Mammary epithelial cell (primary cell): ENCODE data around the gene HIP1.

Source experiments
- EZH2 ChIP-seq: IDR thresholded peaks from 2 replicates; pipeline ENCODE4 v1.6.1; 2012; ENCODE audit warnings: low read length, inconsistent platforms, borderline replicate concordance
- TF ChIP-seq, protein P1 (sequence below), 2 donors: IDR thresholded peaks in 1 of 2; conservative IDR thresholded peaks in 1 of 2; 2 replicates each; pipeline ENCODE4 v1.5.1; 2011 to 2012; ENCODE audit warnings: inconsistent platforms in 2 of 2, low read length in 2 of 2, mild to moderate bottlenecking in 2 of 2, control low read depth in 1 of 2, low read depth in 1 of 2; ENCODE audit not compliant: insufficient read depth in 1 of 2; ENCODE audit errors: extremely low read depth in 1 of 2

GRCh38 chr7:75614401-75614800 is 124.3 kb downstream of the HIP1 start:
- TF ChIP-seq, protein P1, sequence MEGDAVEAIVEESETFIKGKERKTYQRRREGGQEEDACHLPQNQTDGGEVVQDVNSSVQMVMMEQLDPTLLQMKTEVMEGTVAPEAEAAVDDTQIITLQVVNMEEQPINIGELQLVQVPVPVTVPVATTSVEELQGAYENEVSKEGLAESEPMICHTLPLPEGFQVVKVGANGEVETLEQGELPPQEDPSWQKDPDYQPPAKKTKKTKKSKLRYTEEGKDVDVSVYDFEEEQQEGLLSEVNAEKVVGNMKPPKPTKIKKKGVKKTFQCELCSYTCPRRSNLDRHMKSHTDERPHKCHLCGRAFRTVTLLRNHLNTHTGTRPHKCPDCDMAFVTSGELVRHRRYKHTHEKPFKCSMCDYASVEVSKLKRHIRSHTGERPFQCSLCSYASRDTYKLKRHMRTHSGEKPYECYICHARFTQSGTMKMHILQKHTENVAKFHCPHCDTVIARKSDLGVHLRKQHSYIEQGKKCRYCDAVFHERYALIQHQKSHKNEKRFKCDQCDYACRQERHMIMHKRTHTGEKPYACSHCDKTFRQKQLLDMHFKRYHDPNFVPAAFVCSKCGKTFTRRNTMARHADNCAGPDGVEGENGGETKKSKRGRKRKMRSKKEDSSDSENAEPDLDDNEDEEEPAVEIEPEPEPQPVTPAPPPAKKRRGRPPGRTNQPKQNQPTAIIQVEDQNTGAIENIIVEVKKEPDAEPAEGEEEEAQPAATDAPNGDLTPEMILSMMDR (conservative IDR thresholded peaks at IDR 0.05 in 1 of 2, IDR thresholded peaks at IDR 0.05 in 1 of 2; ENCODE audit: extremely low read depth in 1 of 2, insufficient read depth in 1 of 2, low read depth in 1 of 2, low read length in 2 of 2): no peak
- TF ChIP-seq EZH2: no peak
